ENCODE measurements around the gene PIK3AP1.

PIK3AP1 gene

DNA sequence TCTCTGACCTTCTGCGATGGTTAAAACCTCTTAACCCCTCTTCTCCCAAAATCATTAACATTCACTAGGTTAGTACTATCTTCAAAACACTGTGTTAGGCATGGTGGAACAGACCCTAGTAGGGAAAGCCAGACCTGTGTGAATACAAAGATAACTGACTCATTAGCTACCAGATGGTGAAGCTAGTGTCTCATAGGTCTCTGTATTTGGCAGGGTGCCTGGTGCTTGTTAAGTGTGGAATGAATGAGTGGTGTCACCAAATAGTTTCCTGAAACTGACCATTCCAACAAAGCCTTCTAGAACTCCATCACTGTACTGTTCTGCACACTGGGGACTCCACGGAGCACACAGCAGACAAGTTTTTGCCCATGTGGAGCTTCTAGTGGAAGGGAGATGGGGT lies 105.8 kb downstream of the PIK3AP1 start:
- TF ChIP-seq, protein P1, sequence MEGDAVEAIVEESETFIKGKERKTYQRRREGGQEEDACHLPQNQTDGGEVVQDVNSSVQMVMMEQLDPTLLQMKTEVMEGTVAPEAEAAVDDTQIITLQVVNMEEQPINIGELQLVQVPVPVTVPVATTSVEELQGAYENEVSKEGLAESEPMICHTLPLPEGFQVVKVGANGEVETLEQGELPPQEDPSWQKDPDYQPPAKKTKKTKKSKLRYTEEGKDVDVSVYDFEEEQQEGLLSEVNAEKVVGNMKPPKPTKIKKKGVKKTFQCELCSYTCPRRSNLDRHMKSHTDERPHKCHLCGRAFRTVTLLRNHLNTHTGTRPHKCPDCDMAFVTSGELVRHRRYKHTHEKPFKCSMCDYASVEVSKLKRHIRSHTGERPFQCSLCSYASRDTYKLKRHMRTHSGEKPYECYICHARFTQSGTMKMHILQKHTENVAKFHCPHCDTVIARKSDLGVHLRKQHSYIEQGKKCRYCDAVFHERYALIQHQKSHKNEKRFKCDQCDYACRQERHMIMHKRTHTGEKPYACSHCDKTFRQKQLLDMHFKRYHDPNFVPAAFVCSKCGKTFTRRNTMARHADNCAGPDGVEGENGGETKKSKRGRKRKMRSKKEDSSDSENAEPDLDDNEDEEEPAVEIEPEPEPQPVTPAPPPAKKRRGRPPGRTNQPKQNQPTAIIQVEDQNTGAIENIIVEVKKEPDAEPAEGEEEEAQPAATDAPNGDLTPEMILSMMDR (IDR thresholded peaks at IDR 0.05; ENCODE audit: extremely low read depth, insufficient read depth, missing control alignments): no peak
- in situ Hi-C loops (cut with MboI; ENCODE audit: low pct_unique_long_range_greater_than_20kb, low sequenced_read_pairs, unreplicated experiment): no loop called here
- DNase-seq (ENCODE audit: low spot score): no peak

DNA sequence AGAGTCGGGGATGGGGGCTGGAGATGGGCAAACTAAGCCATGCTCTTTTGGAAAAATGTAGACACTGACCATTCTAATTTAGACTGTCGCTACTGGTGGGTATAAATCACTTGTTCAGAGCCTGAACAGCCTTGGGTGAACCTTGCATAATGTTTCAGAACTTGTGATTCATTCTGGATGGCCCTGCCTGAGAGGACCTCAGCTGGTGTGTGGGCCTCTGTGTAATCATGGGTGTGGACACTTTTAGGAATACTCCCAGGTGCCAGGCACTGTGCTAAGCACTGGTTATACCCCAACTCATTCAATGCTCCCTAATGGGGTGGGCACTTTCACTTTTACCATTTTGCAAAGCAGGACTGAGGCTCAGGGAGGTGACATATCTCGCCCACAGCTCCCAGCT lies 106.7 kb downstream of the PIK3AP1 start:
- TF ChIP-seq, protein P1 (IDR thresholded peaks at IDR 0.05; ENCODE audit: extremely low read depth, insufficient read depth, missing control alignments): no peak
- DNase-seq (ENCODE audit: low spot score): no peak
- in situ Hi-C loops (cut with MboI; ENCODE audit: low pct_unique_long_range_greater_than_20kb, low sequenced_read_pairs, unreplicated experiment): no loop called here

DNA sequence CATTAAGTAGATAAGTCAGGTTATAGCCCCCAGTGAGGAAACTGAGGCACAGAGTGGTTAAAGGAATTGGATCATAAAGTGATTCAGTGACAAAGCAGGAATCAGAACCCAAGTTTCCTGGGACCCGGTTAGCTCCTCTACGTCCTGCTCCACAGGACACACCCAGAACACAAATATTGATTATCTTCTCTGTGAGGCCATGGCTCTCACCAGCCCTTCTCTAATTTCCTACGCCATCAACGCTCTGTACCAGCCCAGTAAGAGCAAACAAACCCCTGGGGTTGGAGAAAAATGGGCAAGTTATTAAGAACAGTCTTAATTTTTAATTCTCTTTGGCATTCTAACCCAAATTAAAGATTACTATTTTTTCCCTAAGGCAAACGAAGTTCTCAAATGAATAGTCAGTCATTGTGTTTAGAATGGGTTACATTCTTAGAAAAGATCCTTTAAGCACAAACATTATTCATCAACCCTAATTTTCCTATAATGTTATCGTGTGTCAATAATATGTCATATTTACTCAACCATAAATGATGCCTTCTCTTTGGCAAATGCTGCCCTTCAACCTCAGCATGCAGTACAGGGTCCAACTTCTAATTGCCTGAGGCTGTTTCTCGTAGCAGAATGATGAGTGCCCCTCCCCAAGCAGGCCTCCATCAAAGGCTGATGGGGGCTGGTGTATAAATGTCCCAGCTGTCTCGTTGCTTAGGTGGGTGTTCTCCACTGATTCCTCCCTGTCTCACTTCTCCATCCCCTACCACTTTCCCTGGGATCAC lies 108.1 kb downstream of the PIK3AP1 start:
- DNase-seq (ENCODE audit: low spot score): no peak
- TF ChIP-seq, protein P1 (IDR thresholded peaks at IDR 0.05; ENCODE audit: extremely low read depth, insufficient read depth, missing control alignments): no peak
- in situ Hi-C loops (cut with MboI; ENCODE audit: low pct_unique_long_range_greater_than_20kb, low sequenced_read_pairs, unreplicated experiment): no loop called here

DNA sequence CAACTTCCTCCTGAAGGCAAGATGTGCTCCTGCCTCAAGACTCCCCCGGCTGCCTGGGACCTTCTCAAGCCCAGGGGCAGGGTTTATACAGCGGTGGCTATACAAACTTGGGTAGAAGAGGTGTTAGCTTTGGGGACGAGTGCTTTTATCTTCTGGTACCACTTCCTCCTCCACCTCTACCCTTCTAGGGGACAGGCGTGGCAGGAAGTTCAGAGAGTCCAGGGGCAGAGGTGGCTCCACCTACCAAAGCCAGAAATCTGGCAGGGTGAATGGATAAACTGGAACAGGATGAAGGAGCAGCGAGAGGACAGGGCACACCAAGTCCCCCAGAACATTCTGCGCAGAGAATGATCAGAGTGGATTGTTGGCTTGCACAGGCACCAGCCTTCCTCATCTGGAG lies 109.5 kb downstream of the PIK3AP1 start:
- in situ Hi-C loops (cut with MboI; ENCODE audit: low pct_unique_long_range_greater_than_20kb, low sequenced_read_pairs, unreplicated experiment): no loop called here
- no peak for DNase-seq (ENCODE audit: low spot score)
- TF ChIP-seq, protein P1 (IDR thresholded peaks at IDR 0.05; ENCODE audit: extremely low read depth, insufficient read depth, missing control alignments): no peak

DNA sequence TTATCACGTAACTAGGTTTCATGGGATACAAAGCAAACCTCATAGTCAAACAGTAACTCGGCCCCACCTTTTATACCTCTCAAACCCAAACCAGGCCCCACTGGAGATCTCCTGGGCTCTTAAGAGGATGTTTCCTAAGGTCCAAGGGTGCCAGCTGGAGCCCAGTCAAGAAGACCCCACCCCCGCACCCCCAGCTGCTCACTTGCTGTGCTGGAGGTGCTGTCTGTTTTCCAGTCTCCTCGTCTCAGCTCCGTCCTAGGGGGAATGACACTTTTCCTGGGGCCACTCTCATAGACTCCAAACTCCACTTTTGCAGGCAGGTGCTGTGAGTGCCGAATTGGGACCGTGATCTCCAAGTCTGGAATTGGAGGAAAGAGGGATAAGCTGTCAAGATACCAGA lies 110.8 kb downstream of the PIK3AP1 start:
- TF ChIP-seq, protein P1 (IDR thresholded peaks at IDR 0.05; ENCODE audit: extremely low read depth, insufficient read depth, missing control alignments): no peak
- in situ Hi-C loops (cut with MboI; ENCODE audit: low pct_unique_long_range_greater_than_20kb, low sequenced_read_pairs, unreplicated experiment): no loop called here
- DNase-seq (ENCODE audit: low spot score): no peak

DNA sequence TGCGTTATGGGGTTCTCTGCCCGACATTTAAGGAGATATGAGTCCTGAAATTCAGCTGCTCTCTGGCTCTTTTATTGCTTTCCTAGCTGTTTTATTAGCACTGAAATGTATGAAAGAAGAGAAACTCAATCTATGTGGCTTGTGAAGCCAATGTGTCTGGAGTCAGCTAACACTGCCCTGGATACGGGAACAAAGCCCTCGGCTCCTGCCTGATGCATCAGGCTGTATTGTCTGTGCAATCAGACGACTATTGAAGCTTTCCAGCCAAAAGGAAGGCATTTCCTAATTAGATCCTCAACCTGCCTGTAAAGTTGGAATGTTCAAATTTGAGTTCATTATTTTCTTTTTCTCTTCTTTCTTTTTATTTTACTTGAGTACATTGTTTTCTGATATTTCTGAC lies 111.5 kb downstream of the PIK3AP1 start:
- TF ChIP-seq, protein P1 (IDR thresholded peaks at IDR 0.05; ENCODE audit: extremely low read depth, insufficient read depth, missing control alignments): no peak
- no peak for DNase-seq (ENCODE audit: low spot score)
- in situ Hi-C loops (cut with MboI; ENCODE audit: low pct_unique_long_range_greater_than_20kb, low sequenced_read_pairs, unreplicated experiment): no loop called here

Data from GM13977 (cell line).